Breast epithelium (tissue), 4 donors: Measurements from ENCODE around the gene SYT7. TPM values are rescaled to one million over a fixed set of nuclear protein-coding genes. Genes with fewer than 3 reads are reported as not detected.

Source experiments
- DNase-seq, 2 donors: peaks; one replicate each; pipeline ENCODE4 v3.0.0-alpha.2; 2019; ENCODE audit warnings: low spot score in 2 of 2
- H3K27ac ChIP-seq, 2 donors: fragments of 200-600 bp; sonication (generic) in 1 of 2; one replicate each; pipeline ENCODE4 v1.5.1; 2016 to 2019; ENCODE audit warnings: mild to moderate bottlenecking in 1 of 2
- H3K27me3 ChIP-seq, 2 donors: fragments of 200-600 bp; sonication (generic) in 1 of 2; one replicate each; pipeline versions ENCODE4 v1.5.1 to v1.6.0; 2017 to 2019; ENCODE audit warnings: control low read depth in 1 of 2, mild to moderate bottlenecking in 1 of 2
- H3K36me3 ChIP-seq: fragments of 200-600 bp; one replicate; pipeline ENCODE4 v1.5.1; 2019
- H3K4me1 ChIP-seq, 2 donors: fragments of 200-600 bp; sonication (generic); one replicate each; pipeline ENCODE4 v1.5.1; 2016 to 2019; ENCODE audit warnings: control low read depth in 1 of 2
- H3K4me3 ChIP-seq, 3 donors: fragments of 200-600 bp; sonication (generic); 1 replicate in 2 of 3; 2 replicates in 1 of 3; pipeline ENCODE4 v1.5.1; 2016 to 2019; ENCODE audit warnings: mild to moderate bottlenecking in 3 of 3, moderate library complexity in 2 of 3
- H3K9me3 ChIP-seq, 2 donors: fragments of 200-600 bp; sonication (generic) in 1 of 2; one replicate each; pipeline ENCODE4 v1.5.1; 2016 to 2019; ENCODE audit warnings: control low read depth in 1 of 2
- POLR2A ChIP-seq: fragments of 450-650 bp; IDR thresholded peaks from one replicate; pipeline ENCODE4 v1.6.1; 2016; ENCODE audit warnings: antibody characterized with exemption, mild to moderate bottlenecking, moderate library complexity
- POLR2AphosphoS5 ChIP-seq, 3 donors: sonication (generic); formaldehyde crosslinking; IDR thresholded peaks; one replicate each; pipeline ENCODE4 v1.6.1; 2017; ENCODE audit warnings: antibody characterized with exemption in 3 of 3
- intact Hi-C: fragments of 100-400 bp; cut with DNase I; formaldehyde crosslinking; loops from one replicate; pipeline ENCODE4 v1.15.1; 2023; ENCODE audit warnings: low total_unique reads
- total RNA-seq, 3 donors: library from RNA; depleted of rRNA; stranded (reverse); fragments of >200 nt; gene quantifications; one replicate each; pipeline ENCODE4 v1.1.0, GENCODE V29; 2016
- TF ChIP-seq, protein P1 (sequence below), 3 donors: fragments of 450-650 bp; IDR thresholded peaks; one replicate each; pipeline ENCODE4 v1.5.1; 2016 to 2017; ENCODE audit warnings: antibody characterized with exemption in 3 of 3, mild to moderate bottlenecking in 3 of 3, moderate library complexity in 3 of 3

The SYT7 gene
- total RNA-seq, 3 donors from 2014 or later = 1.9 to 11.7 (median 10.8) TPM

DNA sequence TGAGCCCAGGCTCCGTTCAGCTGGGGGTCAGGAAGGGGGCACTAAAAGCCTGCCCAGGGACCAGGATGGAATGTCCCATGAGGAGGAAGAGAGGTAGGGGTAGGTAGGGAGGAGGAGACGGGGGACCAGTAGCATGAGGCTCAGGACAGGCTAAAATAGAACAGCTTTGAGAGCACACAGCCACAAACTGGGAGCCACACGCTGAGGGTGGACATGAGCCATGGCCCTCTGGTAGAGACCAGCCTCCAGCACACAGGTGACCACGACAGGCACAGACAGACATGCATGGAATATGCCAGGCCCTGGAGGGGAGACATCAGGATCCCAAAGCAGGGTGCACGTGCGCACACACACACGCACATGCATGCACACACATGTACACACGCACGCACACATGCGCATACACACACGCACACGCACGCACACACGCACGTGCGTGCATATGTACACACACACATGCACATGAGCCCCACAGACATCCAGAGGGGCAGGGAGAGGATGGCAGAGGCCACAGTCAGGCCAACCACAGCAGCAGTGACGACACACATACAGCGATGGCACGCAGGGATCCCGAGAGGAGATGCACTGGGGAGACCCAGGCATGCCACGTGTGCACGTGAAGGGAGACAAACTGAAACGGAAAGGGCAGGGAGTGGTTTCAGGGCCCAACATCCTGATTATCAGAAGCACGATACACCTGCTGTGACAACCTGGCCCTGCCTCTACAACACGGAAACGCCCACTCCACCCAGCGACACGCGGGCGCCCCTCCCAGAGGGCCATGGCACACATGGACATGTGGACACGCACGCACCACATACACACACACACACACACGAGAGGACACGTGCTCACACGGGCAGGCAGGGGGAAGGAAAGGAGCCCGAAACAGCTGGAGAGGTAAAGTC, 46.6 kb downstream of the SYT7 start:
- H3K27me3 ChIP-seq = no peaks in the 10 kb centered on the region
- no peaks in the 10 kb centered on the region for H3K9me3 ChIP-seq
- no peak overlapping the region for H3K27ac ChIP-seq
- H3K4me1 ChIP-seq = no peaks in the 10 kb centered on the region
- TF ChIP-seq POLR2AphosphoS5 (IDR thresholded peaks at IDR 0.05) = no peak
- TF ChIP-seq, protein P1, sequence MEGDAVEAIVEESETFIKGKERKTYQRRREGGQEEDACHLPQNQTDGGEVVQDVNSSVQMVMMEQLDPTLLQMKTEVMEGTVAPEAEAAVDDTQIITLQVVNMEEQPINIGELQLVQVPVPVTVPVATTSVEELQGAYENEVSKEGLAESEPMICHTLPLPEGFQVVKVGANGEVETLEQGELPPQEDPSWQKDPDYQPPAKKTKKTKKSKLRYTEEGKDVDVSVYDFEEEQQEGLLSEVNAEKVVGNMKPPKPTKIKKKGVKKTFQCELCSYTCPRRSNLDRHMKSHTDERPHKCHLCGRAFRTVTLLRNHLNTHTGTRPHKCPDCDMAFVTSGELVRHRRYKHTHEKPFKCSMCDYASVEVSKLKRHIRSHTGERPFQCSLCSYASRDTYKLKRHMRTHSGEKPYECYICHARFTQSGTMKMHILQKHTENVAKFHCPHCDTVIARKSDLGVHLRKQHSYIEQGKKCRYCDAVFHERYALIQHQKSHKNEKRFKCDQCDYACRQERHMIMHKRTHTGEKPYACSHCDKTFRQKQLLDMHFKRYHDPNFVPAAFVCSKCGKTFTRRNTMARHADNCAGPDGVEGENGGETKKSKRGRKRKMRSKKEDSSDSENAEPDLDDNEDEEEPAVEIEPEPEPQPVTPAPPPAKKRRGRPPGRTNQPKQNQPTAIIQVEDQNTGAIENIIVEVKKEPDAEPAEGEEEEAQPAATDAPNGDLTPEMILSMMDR (IDR thresholded peaks at IDR 0.05) = no peak
- TF ChIP-seq POLR2A = no peak
- H3K36me3 ChIP-seq = no peaks in the 10 kb centered on the region
- intact Hi-C loops = no loop called here
- no peak overlapping the region for H3K4me3 ChIP-seq
- DNase-seq = no peak

DNA sequence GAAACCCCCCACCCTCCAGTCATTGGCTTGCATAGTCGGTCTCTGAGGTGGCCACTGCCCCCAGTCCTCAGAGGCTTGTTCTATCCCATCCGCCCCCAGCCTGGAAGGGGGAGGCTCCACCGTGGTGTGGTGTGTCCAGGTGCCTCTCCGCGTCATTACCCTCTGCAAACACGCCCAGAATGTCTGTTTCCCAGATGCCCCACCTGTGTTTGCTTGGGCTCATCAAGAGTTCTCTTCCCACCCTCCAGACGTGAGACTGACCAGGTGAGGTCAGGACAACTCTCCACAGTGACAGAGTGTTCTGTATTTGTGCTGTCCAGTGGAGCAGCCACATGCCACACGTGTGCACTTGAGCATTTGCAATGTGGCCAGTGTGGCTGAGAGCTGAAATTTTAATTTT, 47.5 kb downstream of the SYT7 start:
- Histone ChIP-seq H3K36me3 (no peaks in the 10 kb centered on the region), H3K4me1 (no peaks in the 10 kb centered on the region), H3K27ac (no peak overlapping the region), H3K27me3 (no peaks in the 10 kb centered on the region), H3K9me3 (no peaks in the 10 kb centered on the region), H3K4me3 (no peak overlapping the region)
- no peak for DNase-seq
- TF ChIP-seq, protein P1 (IDR thresholded peaks at IDR 0.05) = no peak
- TF ChIP-seq POLR2AphosphoS5 (IDR thresholded peaks at IDR 0.05) = no peak
- TF ChIP-seq POLR2A = no peak
- intact Hi-C loops = no loop called here

DNA sequence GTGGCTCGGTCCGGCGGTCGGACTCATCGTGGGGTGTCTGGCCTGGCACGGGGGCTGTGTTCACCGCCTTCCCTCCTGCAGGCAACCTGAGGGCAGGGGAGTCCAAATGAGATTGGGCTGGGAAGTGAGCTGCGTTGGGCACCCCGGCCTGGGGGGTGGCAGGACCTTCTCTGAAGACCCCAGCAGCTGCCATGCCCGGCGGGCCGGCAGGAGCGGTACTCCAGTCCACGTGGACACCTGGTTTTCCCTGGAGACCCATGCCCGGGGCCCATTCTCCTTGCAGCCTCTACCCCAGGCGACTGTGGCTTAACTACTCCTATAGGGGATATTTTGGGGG, 47.9 kb downstream of the SYT7 start:
- Histone ChIP-seq H3K9me3 (no peaks in the 10 kb centered on the region), H3K27me3 (no peaks in the 10 kb centered on the region), H3K36me3 (no peaks in the 10 kb centered on the region), H3K27ac (peak overlapping the region in 1 of 2 donors; percentile 7), H3K4me1 (no peaks in the 10 kb centered on the region), H3K4me3 (no peak overlapping the region)
- TF ChIP-seq, protein P1 (IDR thresholded peaks at IDR 0.05) = no peak
- no peak for TF ChIP-seq POLR2AphosphoS5 (IDR thresholded peaks at IDR 0.05)
- no peak for TF ChIP-seq POLR2A
- DNase-seq = no peak
- intact Hi-C loops = no loop called here

DNA sequence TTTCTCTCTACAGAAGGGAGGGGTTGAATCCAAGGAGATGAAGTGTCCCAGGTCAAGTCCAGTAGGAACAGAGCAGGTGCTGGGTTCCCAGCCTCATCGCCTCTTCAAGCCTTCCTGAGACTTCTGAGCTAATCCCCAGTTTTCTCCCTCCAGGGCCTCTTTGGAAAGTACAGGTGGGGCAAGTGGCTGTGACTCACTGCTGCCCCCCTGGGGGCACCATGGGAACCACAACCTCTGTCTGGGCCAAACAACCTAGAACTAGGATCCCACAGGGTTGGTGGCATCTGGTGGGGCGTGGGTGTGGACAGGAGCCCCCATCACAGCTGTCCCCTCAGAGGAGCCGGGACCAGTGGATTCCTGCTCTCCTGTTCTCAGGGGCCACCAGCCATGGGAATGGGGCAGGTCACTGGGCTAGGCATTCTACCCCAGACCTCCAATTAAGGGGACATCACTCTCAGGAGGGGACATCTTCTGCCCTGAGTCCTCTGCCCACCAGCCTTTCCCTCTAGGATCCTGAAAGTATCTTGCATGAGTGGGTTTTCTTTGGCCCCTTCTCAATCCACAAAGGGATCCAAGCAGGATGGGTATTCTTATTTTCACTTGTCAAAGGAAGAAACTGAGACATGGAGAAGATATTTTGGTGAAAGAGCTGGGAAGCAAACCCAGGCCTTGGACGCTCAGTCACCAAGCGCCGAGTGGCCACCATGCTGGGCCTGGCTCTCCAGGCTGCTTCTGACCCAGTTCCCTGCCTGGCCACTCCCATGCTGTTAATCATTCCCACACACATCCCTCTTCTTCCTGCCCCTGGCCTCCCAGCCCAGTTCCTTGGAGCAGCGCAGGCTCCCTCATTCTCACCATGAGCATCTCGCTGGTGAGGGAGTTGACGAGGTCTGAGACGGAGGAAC, 48.5 kb downstream of the SYT7 start:
- intact Hi-C loops = no loop called here
- Histone ChIP-seq H3K4me3 (no peak overlapping the region), H3K9me3 (no peaks in the 10 kb centered on the region), H3K27ac (peak overlapping the region in 1 of 2 donors; percentile 7), H3K4me1 (no peaks in the 10 kb centered on the region), H3K36me3 (no peaks in the 10 kb centered on the region), H3K27me3 (no peaks in the 10 kb centered on the region)
- DNase-seq = no peak
- TF ChIP-seq POLR2A = no peak
- TF ChIP-seq, protein P1 (IDR thresholded peaks at IDR 0.05) = peak; percentile 32 to 64 (median 59)

DNA sequence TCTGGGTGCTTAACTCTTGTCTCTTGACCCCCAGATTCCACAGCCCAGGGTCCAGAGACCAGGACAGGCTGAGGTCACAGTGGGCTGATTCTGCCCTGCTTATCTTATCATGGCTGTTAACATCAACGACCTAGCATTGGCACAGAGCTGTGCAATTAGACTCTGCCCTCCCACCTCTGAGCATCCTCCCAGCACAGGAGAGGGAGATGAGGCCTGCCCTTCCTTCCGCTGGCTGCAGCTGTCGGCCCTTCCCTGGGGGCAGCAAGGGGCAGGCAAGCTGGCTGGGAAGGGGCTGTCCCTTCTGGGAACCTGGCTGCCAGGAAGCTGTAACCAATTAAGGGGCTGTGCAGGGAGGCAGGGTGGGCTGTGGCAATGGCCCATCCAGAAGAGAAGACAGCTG, 49.8 kb downstream of the SYT7 start:
- Histone ChIP-seq H3K9me3 (no peaks in the 10 kb centered on the region), H3K4me3 (no peak overlapping the region), H3K4me1 (no peaks in the 10 kb centered on the region), H3K36me3 (no peaks in the 10 kb centered on the region), H3K27ac (no peak overlapping the region), H3K27me3 (no peaks in the 10 kb centered on the region)
- intact Hi-C loops = no loop called here
- TF ChIP-seq POLR2A (no peak), POLR2AphosphoS5 (IDR thresholded peaks at IDR 0.05) (no peak)
- TF ChIP-seq, protein P1 (IDR thresholded peaks at IDR 0.05) = no peak
- no peak for DNase-seq
